Measurements from ENCODE around the gene KIF21A.

KIF21A gene

GRCh38 chr12:39467432-39467870, 24.5 kb upstream of the KIF21A start:
- ChIA-PET CTCF (no interaction called here), POLR2A (no interaction called here)
- no peak for TF ChIP-seq CTCF (IDR thresholded peaks at IDR 0.05; ENCODE audit: insufficient read depth, low read length, missing control alignments)
- H3K4me3 ChIP-seq (ENCODE audit: low read depth, low read length): no peak overlapping the region
- DNase-seq (ENCODE audit: low read depth, low spot score): no peak

GRCh38 chr12:39464976-39465695, 22.2 kb upstream of the KIF21A start:
- ChIA-PET POLR2A (no interaction called here), CTCF (no interaction called here)
- DNase-seq (ENCODE audit: low read depth, low spot score): no peak
- TF ChIP-seq CTCF (IDR thresholded peaks at IDR 0.05; ENCODE audit: insufficient read depth, low read length, missing control alignments): no peak
- no peak overlapping the region for H3K4me3 ChIP-seq (ENCODE audit: low read depth, low read length)

- no peak for DNase-seq (ENCODE audit: low read depth, low spot score)
- TF ChIP-seq CTCF (IDR thresholded peaks at IDR 0.05; ENCODE audit: insufficient read depth, low read length, missing control alignments): no peak
- ChIA-PET CTCF (no interaction called here), POLR2A (no interaction called here)
- no peak overlapping the region for H3K4me3 ChIP-seq (ENCODE audit: low read depth, low read length)
These were observed 18.1 kb upstream of the KIF21A start for GRCh38 chr12:39461059-39461458.

- no peak for DNase-seq (ENCODE audit: low read depth, low spot score)
- H3K4me3 ChIP-seq (ENCODE audit: low read depth, low read length): no peak overlapping the region
- CTCF ChIA-PET: no interaction called here
- no peak for TF ChIP-seq CTCF (IDR thresholded peaks at IDR 0.05; ENCODE audit: insufficient read depth, low read length, missing control alignments)
- POLR2A ChIA-PET: no interaction called here
These were observed 16.1 kb upstream of the KIF21A start for GRCh38 chr12:39459027-39459434.

- no peak overlapping the region for H3K4me3 ChIP-seq (ENCODE audit: low read depth, low read length)
- CTCF ChIA-PET: no interaction called here
- TF ChIP-seq CTCF (IDR thresholded peaks at IDR 0.05; ENCODE audit: insufficient read depth, low read length, missing control alignments): no peak
- DNase-seq (ENCODE audit: low read depth, low spot score): no peak
- POLR2A ChIA-PET: no interaction called here
These were observed 9.1 kb upstream of the KIF21A start for GRCh38 chr12:39451977-39452376.

GRCh38 chr12:39448038-39448437, 5.1 kb upstream of the KIF21A start:
- DNase-seq (ENCODE audit: low read depth, low spot score): no peak
- no peak for TF ChIP-seq CTCF (IDR thresholded peaks at IDR 0.05; ENCODE audit: insufficient read depth, low read length, missing control alignments)
- H3K4me3 ChIP-seq (ENCODE audit: low read depth, low read length): no peak overlapping the region
- POLR2A ChIA-PET: no interaction called here
- CTCF ChIA-PET: no interaction called here

All from AG04449 (cell line).